ENCODE results near the gene LY6G6C.

DNA sequence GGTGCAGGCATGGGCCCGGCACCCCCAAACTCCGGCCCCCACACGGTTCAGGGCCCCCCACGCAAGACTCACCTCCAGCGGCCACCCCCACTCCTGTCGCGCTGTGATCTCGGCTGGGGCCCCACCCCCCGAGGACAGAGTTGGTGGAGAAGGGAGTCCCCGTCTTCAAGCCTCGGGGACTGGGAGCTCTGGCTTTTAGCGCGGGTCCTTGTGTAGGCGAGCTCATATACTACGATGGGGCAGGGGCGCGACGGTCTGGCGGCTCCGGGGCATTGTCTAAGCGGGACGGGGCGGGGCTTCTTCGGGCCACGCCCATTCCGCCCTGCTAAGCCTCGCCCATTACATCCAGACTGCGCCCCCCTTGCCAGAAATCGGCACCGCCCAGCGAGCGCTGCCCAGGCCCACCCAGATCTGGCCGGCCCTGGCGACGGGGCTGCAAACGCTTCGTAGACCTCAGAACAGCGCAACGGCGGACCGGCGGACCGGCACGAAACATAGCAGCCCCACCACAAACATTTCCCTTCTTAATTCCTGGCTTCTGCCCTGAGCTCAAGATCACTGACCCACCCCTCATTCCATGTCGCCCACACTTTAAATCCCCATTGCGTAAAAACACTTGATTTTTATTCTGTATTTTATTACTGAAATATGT is 8.6 kb upstream of the LY6G6C start:
- TF ChIP-seq, protein P1, sequence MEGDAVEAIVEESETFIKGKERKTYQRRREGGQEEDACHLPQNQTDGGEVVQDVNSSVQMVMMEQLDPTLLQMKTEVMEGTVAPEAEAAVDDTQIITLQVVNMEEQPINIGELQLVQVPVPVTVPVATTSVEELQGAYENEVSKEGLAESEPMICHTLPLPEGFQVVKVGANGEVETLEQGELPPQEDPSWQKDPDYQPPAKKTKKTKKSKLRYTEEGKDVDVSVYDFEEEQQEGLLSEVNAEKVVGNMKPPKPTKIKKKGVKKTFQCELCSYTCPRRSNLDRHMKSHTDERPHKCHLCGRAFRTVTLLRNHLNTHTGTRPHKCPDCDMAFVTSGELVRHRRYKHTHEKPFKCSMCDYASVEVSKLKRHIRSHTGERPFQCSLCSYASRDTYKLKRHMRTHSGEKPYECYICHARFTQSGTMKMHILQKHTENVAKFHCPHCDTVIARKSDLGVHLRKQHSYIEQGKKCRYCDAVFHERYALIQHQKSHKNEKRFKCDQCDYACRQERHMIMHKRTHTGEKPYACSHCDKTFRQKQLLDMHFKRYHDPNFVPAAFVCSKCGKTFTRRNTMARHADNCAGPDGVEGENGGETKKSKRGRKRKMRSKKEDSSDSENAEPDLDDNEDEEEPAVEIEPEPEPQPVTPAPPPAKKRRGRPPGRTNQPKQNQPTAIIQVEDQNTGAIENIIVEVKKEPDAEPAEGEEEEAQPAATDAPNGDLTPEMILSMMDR (IDR thresholded peaks at IDR 0.05; ENCODE audit: insufficient read depth, low read depth, low read length): no peak
- no peak for TF ChIP-seq EZH2 (IDR thresholded peaks at IDR 0.05; ENCODE audit: insufficient read depth, low read length)

Measured in astrocyte (in vitro differentiated cells and primary cell).